ENCODE results near the gene ATG2A.
"Not testable (repeated sequence)": the region's sequence is repeated elsewhere in the genome, so short reads cannot be mapped to it uniquely, and the experiment has no call there.

The ATG2A gene

GRCh38 chr11:64851831-64852351 lies 65.1 kb downstream of the ATG2A start:
- DNase-seq = no peak

- DNase-seq = peak; percentile 43
These were observed 65.9 kb downstream of the ATG2A start for GRCh38 chr11:64850979-64851567.

- peak; percentile 55 for DNase-seq
These were observed 67.2 kb downstream of the ATG2A start for GRCh38 chr11:64849598-64850356.

GRCh38 chr11:64848826-64849597 lies 68.0 kb downstream of the ATG2A start:
- DNase-seq = peak; percentile 79

GRCh38 chr11:64848214-64848825 lies 68.7 kb downstream of the ATG2A start:
- no peak for DNase-seq

- peak; percentile 93 for DNase-seq
These were observed 69.9 kb downstream of the ATG2A start for GRCh38 chr11:64846998-64847666.

- DNase-seq = not testable (repeated sequence)
These were observed 71.3 kb downstream of the ATG2A start for GRCh38 chr11:64845776-64846129.

- DNase-seq = no peak
These were observed 71.8 kb downstream of the ATG2A start for GRCh38 chr11:64845129-64845775.

All from NCI-H69 (cell line).